Activated CD8-positive, alpha-beta memory T cell treated with anti-CD3 and anti-CD28 coated beads for 48 hours (primary cell): ENCODE data around the gene NEGR1.

Source experiments
- DNase-seq, 3 experiments: peaks; one replicate each; pipeline ENCODE4 v3.0.0-alpha.2; 2020; ENCODE audit warnings: low read depth in 2 of 3, low spot score in 2 of 3

Gene NEGR1

GRCh38 chr1:72122099-72122880 lies 160.0 kb downstream of the NEGR1 start:
- DNase-seq = no peak

- no peak for DNase-seq
These were observed 162.8 kb downstream of the NEGR1 start for GRCh38 chr1:72119491-72119890.

- DNase-seq = no peak
These were observed 164.7 kb downstream of the NEGR1 start for GRCh38 chr1:72117621-72118020.

DNA sequence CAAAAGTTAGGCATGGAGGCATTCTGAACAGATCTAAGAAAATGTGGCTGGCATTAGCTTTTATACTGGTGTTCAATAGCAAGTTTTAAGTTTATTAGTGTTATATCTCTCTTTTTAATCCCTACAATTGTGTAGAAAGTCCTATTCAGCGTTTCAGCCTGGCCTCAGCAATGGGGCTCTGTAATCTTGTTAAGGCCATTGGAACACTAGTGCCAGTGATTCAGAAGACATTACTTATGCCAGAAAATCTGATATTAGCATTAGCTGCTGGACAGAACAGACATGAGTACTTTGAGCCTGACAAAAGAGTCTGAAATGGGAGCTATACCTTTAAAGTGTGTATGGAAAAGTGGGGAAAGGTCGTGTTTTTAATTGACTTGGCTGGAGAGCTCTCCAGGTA lies 167.0 kb downstream of the NEGR1 start:
- DNase-seq = no peak

DNA sequence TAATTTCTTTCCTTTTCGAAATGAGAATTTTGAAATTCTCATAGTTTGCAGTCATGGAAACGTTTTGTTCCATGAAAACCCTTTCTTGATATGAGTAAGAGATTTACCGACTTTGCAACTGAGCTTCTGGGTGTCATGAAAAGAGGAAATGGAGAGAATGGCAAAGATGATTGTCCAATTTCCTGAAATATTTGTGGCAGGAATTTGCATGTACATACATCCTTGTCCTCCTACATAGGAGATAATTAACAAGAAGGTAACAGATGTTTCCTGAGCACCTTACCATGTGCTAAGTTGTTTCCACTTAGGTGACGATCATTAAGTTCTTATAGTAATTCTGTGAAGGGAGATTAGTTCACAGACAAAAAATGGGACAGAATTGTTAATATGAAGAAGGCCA lies 170.7 kb downstream of the NEGR1 start:
- no peak for DNase-seq

GRCh38 chr1:72109916-72110315 lies 172.4 kb downstream of the NEGR1 start:
- no peak for DNase-seq

DNA sequence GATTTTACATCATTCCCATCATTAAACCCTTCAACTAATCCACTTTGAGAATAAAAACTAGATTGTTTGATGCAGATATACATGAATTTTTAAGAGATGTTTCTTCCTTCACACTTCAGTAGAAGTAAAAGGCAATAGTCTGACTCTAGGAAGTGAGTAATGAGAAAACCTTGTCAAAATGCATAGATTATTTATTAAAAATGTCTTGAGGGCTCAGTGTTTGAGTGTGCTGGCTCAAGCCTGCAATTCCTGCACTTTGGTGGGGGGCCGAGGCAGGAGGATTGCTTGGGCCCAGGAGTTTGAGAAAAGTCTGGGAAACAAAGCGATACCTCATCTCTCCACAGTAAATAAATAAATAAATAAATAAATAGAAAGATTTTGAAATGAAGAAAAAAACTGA lies 177.1 kb downstream of the NEGR1 start:
- no peak for DNase-seq

- DNase-seq = no peak
These were observed 180.3 kb downstream of the NEGR1 start for GRCh38 chr1:72101840-72102632.

DNA sequence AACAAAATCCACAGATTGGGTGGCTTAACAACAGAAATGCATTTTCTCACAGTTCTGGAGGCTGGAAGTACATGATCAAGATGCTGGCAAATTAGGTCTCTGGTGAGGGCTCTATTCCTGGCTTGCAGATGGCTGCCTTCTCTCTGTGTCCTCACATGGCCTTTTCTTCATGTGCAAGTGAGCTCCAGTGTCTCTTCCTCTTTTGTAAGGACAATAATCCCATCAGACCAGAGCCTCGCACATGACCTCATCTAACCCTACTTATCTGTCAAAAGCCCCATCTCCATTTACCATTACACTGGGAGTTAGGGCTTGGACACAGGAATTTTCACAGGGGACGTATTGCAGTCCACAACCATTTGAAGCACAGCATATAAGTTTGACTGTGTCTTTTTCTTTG lies 181.6 kb downstream of the NEGR1 start:
- DNase-seq = no peak

GRCh38 chr1:72097851-72098570 lies 184.3 kb downstream of the NEGR1 start:
- no peak for DNase-seq

DNA sequence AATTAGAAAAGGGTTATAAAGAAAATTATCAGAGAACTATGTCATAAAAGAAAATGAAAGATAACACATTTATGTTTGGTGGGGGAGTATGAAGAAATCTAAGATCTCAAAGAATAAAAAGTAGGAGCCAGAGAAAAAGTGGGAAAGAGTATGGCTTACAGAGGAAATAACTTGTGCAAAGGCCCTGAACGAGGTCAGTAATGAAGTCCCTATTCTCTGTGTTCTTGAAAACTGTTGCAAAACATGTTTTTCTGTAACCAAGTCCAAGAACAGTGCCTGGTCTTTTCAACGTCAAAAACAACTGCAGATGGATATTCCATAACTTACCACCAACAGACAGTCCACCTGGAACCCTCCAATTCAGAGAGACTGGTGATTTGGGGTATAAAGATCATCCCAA lies 188.1 kb downstream of the NEGR1 start:
- no peak for DNase-seq

- DNase-seq = no peak
These were observed 195.9 kb downstream of the NEGR1 start for GRCh38 chr1:72086394-72086793.

- DNase-seq = no peak
These were observed 206.9 kb downstream of the NEGR1 start for GRCh38 chr1:72075425-72075824.

DNA sequence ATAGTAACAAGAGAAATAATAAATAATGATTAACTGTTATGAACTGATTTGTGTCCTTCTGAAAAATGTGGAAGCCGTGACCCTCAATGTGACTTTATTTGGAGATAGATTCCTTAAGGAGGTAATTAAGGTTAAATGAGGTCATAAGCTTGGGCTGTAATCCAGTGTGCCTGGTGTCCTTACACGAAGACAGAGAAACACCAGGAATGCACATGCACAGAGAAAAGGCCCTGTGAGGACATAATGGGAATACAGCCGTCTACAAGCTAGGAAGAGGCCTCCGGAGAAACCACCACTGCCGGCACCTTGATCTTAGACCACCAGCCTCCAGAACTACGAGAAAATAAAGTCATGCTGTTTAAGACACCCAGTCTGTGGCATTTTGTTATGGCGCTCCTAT lies 215.9 kb downstream of the NEGR1 start:
- DNase-seq = no peak

GRCh38 chr1:72064196-72065075 lies 217.9 kb downstream of the NEGR1 start:
- no peak for DNase-seq

- DNase-seq = no peak
These were observed 218.8 kb downstream of the NEGR1 start for GRCh38 chr1:72063364-72064044.

- no peak for DNase-seq
These were observed 219.8 kb downstream of the NEGR1 start for GRCh38 chr1:72062584-72062983.

DNA sequence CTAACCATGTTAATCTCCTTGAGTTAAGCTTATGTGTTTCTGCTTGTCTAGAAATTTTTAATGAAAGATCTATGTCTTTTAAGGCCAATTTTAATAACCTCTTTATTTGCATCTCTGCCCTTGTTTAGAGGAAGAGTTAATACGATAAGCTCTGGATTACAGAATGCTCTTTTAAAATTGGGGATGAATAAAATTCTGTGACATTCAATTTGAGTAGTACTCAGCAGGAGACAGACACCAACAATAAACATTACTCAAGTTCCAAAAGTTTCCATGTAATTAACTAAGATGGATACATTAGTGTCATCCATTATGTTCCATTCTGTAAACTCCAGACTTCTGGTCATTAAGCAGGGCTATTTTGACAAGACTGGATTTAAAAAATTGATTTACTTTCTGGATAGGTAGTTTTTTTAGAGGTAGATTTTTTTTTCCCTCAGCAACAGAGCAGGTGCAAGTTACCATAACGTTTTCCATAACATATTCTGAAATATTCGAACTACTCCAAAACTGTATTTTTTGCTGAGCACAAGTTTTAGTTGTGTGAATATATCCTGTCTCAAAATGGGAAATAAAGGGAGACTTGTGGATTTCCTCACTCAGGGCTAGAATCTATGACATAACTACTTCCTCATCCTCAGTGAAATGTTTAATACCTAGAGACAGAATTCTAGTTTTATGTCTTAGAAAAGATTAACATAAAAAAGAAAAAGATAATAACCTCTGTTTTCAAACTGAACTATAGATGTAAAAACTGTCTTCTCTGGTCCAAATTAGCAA lies 221.7 kb downstream of the NEGR1 start:
- DNase-seq = no peak

GRCh38 chr1:72056516-72056915 lies 225.8 kb downstream of the NEGR1 start:
- no peak for DNase-seq

GRCh38 chr1:72051538-72051937 lies 230.8 kb downstream of the NEGR1 start:
- no peak for DNase-seq
